NCI-H2227 (cell line): ENCODE data around the gene SHC1.
A peak's percentile ranks its signal among the peaks of the same experiment; 100 is the strongest.

Source experiments
- DNase-seq: peaks from one replicate; lab custom pipeline; 2025; ENCODE audit not compliant: unreplicated experiment; lab: John Stamatoyannopoulos, UW

The SHC1 gene

DNA sequence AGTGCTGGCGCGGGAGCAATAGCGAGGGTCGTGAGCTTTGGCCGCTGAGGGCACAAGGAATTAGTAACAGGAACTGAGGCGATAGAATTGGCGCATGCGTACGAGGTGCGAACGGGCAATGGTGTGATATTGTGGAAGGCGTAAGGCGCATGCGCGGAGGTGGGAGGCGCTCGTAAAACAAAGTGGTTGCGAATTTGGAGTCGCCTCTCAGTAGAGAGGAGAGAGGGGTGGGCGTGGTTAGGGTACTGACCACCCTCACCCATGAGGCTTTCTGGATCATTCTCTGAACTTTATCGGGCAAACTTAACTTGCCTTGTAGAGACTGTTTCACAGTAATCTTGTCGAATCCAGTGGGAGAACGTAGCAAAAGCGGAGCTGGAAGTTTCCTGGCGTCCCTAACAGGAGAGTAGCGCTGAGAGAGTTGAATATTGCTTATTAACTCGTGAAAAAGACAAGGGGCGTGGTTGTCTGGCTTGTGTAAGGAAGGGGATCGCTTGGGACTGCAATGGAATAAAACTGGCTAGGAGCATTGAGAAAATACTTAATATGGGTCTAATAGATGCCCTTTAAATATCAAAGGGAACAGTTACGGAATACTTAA lies 4.4 kb upstream of the SHC1 start:
- DNase-seq: peak; percentile 96

DNA sequence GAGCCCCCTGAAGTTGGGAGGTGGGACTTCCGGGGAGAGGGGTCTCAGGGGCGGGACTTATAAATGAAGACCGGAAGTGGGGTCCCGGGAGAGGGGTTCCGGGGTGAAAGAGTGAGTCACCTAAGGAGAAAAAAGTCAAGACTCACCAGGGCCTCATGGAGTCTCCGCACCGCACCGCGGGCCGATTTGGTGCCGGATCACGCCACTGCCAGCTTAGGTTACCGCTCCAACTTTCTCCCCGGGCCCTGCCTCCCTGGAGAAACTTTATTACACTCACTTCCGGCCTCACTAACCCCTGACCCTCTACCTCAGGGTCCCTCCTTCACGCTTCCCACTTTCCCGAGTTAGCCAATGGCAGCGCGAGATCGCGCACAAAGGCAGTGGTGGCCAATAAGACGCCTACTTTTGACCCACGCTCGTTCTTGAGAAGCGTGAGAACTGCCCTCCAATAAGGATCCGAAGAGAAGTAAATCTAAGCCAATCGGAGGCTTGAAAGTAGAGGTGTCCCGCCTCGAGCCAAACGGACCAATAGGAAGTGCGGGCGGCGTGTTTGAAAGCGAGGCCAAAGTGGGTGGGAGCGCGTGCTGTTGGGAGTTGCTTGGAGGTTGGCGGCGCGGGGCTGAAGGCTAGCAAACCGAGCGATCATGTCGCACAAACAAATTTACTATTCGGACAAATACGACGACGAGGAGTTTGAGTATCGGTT lies 3.7 kb upstream of the SHC1 start, which contains the start of gene CKS1B:
CKS1B (plus strand) TSS at position 580 of the 706 bp plus-strand sequence; CDS start at position 645, 65 bp downstream.
- peak; percentile 100 for DNase-seq

DNA sequence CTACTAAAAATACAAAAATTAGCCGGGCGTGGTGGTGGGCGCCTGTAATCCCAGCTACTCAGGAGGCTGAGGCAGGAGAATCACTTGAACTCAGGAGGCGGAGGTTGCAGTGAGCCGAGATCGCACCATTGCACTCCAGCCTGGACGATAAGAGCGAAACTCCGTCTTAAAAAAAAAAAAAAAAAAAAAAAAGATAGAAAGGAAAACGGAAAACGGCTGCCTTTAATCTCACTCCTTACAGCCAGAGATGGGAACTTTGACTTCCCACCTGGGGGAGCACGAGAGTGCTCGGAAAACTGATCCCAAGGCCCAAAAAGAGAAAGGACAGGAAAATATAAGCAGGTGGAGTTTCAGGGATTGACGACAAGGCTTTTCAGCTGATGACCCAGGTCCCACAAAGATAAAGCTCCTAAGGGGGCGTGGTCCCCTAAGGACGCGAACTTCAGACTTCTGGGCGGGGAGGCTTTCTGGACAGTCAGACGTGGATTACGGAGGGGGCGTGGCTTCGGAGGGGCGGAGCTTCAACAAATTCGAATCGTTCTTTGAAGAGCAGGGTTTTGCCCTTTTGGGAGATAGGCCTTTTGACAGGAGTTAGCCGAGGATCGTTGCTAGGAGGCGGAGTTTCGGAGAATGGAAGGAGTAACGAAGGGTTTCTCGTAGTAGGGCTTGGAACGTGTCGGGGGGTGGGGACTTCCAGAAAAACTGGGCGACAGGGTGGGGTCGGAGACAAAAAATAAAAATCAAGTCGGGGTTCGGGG lies 3.0 kb upstream of the SHC1 start:
- DNase-seq: peak; percentile 93

DNA sequence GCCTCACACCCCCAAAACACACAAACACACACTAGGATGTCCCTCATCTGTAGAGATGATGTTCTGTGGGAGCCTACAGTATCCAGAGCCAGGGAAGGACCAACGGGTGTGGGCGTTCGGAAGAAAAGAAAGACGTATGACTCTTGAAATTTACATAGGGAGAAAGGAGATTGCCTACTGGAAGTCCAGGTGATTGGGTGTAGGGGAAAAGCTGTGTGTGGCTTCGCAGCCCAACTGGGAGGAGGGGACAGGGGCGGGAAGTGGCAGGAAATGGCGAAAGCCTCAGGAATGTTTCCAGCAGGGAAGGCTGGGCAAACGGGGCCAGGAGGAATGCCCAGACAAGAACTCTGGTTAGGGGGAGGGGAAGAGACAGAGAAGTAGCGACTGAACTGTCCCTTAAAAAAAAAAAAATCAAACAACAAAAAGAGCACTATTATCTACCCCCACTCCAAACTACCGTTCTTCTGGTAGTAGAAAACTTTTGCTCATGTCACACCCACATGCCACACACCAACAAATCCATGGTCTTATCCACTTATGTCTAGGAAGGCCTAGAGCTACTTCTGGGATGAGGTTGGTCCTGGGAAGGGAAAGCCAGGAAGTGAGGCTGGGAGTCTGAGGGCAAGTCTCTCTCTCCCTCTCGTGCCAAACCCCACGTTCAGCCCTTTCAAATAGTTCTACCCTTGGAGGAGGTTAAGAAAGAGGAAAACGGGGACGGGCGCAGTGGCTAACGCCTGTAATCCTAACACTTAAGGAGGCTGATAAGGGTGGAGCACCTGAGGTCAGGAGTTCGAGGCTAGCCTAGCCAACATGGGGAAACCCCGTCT lies 2.2 kb upstream of the SHC1 start:
- DNase-seq: peak; percentile 62

DNA sequence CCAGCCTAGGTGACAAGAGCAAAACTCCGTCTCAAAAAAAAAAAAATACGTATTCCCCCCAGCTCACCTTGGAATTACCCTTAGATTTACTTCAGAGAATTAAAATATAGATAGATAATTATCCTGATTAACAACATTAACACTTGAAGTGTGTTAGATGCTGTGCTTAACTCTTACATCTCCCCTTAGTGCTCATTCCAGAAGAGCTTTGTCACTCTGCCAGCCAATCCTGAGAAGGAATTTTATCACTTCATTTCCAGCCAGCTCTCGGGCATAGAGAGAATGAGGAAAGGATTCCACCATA lies 1.6 kb upstream of the SHC1 start:
- no peak for DNase-seq

DNA sequence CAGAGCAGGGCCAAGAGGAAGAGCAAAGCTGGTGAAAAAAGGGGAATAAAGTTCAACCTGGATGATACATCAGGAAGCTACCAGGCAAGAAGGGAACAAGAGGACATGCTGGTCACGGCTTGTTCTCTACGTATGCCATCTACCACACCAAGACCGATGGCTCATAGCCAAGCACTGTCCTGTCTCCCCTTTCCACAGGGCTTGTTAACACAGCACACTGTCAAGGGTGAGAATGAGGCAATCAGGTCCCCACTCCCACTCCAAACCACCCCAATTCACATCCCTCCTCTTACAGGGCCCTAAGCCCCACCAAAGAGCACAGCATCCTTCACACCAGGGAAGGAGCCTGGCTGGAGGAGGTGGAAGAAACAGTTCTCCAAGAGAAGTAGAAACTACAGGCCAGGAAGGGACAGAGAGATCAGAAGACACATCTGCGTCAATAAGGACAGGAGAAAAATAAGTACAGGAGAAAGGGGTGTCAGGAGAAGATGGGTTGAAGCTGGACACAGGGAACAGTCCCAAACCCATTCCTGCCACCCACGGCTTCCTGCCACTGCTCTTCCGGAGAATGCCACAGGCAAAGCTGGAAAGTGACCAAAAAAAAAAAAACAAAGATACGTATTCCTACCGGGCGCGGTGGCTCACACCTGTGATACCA lies 923 bp upstream of the SHC1 start:
- no peak for DNase-seq

DNA sequence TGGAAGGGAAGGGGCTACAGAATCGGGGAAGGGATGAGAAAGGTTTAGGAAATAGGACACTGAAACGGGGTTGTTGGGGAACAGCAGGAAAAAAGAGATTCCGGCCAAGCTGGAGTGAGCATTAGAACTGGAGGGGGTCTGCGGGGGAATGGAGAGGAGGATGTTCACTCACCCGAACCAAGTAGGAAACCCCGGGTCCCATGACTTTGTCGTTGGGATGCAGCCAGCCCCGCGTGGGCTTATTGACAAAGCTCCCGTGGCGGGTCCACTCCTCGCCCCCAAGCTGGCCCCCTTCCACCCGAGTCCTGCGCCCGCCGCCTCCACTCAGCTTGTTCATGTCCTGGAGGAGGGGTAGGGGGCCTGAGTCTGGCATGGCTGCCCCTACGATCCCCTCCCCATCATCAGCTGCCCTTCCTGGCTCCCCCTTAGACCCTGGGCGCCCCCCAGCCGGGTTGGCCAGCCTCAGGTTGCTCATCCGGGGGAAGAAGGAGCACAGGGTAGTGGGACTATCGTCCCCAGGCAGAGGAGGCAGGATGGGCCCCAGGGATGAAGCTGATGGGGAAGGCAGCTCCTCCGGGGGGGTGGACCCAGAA lies 591 bp downstream of the SHC1 start:
- no peak for DNase-seq

DNA sequence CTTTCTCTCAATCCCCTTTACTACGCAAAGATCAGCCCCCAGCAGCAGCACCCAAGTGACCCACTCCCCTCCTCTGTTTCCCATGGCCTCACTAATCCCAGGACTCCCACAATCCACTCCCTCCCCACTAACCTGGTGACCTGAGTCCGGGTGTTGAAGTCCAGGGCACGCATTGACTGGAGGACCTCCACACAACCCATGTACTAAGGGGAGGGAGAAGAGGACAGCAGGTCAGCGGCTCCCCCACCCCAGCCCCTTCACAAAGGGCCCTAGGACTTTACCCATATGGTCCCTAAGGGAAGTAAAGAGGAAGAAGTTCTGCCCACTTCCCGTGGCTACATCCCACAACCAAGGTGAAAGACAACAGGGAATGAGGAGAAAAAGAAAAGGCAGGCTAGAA lies 1.3 kb downstream of the SHC1 start:
- no peak for DNase-seq

DNA sequence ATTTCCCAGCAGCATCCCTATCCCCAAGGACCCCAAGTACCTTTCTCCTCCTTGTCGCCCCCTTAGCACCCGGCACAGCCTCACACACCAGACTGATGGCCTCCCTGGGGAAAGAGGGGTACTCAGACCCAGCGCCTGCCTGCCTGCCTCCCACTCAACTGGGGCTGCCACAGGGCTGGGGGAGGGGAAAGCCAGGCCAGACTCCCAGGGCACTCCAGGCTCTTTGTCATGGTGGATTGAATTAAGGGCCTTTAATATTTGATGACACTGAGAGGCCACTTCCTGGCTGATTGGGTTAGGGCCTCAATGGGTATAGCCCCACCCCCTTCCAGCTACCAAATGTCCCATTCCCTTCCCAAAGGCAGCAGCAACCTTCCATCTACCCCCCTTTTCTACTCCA lies 1.8 kb downstream of the SHC1 start:
- no peak for DNase-seq

DNA sequence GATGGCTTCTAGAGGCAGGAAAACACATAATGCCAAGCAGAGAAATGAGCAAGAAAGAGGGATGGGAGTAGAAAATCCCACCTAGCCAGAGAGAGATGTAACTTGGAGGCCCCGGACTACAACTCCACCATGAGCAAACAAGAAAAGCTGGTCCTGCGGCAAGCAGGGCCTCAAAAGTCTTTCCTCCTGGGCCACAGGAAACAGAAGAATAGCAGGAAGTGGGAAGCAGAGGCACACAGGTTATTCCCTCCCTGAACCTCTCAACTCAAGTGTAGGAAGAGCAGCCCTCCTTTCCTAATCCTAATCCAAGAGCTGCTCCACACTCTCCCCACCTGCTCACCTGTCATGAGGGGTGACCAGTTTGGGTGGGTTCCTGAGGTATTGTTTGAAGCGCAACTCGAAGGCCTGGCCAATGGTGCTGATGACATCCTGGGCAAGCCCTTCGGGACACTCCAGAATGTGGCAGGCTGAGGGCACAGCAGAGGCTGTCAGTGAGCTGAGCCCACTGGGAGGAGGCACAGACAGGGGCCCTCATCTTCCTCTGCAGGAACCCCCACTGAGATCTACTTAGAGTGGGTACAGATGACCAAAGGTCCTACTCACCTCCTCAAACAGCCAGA lies 3.1 kb downstream of the SHC1 start:
- no peak for DNase-seq

DNA sequence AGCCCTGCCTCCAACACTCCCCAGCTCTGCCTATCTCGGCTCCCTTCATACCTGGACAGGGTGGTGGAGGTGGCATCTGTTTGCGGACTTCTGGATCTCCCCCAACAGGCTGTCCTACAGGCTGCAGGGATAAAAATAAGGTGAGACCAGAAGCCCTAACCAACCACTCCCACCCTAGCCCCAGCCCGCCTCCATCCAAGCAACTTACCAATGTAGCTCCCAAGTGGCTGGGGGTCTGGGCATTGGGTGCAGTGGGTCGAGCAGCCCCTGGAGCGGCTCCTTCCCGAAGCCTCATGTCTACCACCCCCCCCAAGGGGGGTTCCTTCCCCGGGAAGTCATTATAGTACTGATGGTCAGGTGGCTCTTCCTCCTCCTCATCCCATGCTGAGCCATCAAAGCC lies 4.4 kb downstream of the SHC1 start:
- no peak for DNase-seq

DNA sequence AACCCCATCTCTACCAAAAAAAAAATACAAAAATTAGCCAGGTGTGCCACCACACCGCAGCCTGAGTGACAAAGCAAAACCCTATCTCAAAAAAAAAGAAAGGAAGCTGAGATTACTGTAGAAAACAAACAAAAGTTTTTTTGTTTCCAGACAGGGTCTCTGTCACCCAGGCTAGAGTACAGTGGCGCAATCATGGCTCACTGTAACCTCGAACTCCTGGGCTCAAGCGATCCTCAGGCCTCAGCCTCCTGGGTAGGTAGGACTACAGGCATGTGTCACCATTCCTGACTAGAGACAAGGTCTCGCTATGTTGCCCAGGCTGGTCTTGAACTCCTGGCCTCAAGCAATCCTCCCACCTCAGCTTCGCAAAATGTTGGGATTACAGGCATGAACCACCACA lies 6.2 kb downstream of the SHC1 start:
- DNase-seq: no peak

DNA sequence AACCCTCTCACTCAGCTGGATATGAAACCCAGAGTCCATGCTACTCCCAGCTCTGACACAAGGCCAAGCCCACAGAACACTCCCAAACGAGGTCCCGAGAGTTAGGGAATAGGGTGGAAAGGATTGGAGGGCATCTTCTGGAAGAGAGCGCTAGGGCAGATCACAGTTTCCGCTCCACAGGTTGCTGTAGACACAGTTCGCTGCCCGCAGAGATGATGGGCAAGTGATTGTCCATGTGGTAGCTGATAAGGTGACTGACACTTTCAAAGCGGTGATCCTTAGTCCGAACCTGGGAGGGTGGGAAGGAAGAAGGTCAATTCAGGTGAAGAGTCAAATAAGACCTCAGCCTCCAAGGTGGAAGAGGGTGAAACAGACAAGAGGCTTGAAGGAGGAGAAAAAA lies 6.9 kb downstream of the SHC1 start:
- no peak for DNase-seq

DNA sequence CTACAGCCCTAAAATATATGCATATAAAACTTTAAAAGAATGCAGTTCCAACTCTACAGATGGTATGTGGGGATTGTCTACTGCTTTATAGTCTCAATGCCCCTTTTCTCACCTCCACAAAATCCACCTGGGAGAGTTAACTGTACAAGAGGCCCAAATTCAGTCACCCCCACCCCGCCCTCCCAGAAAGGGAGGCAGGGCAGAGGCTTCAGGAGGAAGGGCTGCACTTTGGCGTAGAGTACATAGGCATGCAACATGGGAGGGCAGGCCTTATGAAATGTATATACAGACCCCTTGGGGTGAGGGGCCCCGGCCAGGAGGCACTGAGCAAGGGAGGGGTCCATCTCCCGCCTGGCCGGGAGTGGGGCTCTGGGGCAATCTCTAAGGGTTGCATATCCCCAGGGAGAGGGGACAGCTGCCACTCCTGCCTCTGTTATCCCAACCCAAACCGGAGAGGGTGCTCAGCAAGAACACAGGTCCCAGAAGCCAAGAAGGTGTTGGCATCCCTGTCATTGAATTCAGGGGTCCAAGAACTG lies 7.7 kb downstream of the SHC1 start:
- DNase-seq: no peak

DNA sequence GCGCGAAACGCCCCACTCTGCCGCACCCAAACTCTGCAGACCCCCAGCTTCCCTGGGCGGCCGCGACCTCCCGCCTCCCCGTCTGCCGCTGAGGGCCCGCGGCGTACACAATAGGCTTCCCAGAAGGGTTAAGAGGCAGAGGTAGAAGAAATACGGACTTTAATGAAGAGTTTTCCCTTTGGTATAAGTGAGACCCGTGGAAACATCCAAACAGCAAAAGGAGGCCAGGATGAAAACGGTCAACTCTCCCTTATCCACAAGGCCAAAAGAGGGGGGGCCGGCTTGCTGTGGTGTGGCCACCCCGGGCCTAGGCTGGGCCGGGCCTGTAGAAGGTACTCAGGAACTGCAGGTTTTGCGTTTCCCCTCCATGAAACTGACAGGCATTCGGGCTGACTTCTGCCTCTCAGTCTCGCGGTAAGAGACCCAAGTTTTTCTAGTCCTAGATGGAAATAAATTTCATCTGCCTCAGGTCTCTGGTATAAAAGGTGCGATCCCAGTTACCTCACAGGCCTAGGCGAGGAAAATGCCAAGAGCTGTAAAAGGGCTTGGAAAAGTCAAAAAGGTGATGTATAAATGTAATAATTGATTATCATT lies 8.3 kb downstream of the SHC1 start:
- no peak for DNase-seq

DNA sequence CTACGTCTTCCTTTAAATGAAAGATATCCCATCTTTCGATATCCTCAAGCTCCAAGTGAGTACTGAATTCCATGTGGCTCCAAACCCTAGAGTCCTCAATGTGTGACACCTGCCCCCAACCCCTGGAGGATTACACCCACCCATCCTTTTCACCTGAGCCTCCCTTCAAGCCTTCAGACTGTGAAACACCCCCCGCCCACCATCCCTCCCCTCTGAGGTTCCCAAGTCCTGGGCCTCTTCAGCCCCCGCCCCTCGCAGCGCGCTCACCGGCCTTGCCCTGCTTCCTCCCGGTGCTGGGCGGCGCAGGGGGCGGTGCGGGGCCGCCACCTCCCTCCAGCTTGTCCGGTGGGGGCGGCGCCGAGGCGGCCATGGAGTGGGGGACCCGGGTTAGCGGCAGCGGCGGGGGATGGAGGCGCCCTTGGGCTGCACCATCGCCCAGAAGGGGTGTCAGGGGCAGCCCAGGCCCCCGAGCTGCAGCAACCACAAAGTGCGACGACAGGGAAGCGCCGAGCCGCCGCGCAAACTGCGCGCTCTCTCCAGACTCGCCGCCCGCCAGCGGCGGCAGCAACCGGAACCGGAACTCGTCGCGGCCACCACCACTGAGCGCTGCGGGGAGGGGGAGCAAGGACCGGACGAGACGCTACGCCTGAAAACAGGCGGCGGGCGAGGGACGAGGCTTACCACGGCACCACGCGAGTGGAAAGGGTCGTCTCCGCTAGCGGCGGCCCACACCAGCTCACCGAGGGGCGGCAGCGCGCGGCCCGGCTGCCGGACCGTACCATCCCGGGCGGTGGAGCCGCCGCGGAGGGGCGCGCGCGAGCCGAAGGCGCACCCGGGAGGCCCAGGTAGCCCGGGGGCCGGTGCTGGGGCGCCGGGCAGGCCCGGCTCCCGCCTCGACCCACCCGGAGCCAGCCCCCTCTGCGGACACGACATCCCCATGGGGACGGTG lies 9.1 kb downstream of the SHC1 start, which contains the start of gene PYGO2:
PYGO2 (minus strand) TSS at position 576 of the 949 bp plus-strand sequence; CDS start at position 370, 206 bp downstream.
- peak; percentile 92 for DNase-seq

DNA sequence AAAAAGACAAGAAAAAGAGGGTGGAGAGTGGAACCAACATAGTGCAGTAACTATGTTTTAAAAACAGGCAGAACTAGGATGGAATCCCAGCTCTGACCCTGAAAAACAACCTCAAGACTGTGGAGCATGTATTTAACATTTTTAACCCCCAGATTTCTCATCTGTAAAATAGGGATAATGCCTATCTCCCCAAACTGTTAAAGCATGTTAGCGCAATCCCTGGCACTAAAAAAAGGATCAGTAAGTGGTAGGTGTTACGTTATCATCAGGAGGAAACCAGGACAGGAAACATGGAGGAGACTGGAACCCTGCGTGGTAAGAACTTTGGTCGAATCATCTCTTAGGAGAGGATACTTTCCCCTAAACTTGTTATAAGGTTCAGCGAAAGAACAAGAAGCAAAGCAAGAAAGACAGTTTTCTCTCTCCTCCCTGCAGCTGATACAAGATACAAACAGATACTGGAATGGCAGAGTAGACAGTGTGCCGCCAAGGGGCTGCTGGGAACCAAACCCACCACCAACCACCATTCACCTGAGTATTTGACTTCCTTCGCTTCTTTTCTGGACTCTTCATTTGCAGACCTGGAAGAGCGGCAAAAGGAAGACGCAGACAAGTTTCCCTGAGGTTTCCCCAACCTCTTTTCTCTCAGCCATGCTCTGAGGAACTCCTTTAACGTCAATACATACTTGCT lies 10.0 kb downstream of the SHC1 start:
- no peak for DNase-seq

DNA sequence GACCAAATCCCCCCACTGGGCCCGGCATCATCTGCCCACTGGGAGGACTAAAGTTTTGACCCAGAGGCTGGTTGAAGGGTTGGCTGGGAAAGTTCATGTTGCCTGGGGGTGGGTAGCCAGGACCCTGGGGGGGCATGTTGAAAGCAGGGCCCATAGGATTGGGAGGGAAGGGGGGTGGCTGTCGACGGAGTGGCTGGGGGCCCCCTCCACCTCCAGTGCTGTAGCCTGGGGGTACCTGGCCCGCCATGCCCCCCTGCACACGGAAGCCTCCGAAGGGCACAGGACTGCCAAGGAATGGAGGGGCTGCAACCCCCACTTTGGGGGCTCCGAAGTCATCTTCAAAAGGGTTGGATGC lies 11.1 kb downstream of the SHC1 start:
- DNase-seq: no peak
